Stomach (tissue), 4 donors: ENCODE results near the gene SLC38A9.

Experiments
- CTCF ChIP-seq, 7 experiments: fragments of 450-650 bp in 4 of 7; fragments of 200-600 bp in 3 of 7; sonication (generic) in 3 of 7; IDR thresholded peaks; one replicate each; pipeline ENCODE4 v1.5.1; 2016 to 2019; ENCODE audit warnings: antibody characterized with exemption in 7 of 7, control low read depth in 2 of 7, mild to moderate bottlenecking in 1 of 7
- POLR2A ChIP-seq, 4 donors: fragments of 450-650 bp; IDR thresholded peaks; one replicate each; pipeline ENCODE4 v1.6.1; 2016; ENCODE audit warnings: antibody characterized with exemption in 4 of 4, control low read depth in 2 of 4, mild to moderate bottlenecking in 1 of 4, moderate library complexity in 1 of 4
- POLR2AphosphoS5 ChIP-seq, 3 donors: sonication (generic); formaldehyde crosslinking; IDR thresholded peaks; one replicate each; pipeline ENCODE4 v1.6.1; 2016; ENCODE audit warnings: antibody characterized with exemption in 3 of 3

GRCh38 chr5:55747778-55748318 is 35.7 kb upstream of the SLC38A9 start:
- no peak for TF ChIP-seq POLR2AphosphoS5 (IDR thresholded peaks at IDR 0.05)
- no peak for TF ChIP-seq POLR2A (IDR thresholded peaks at IDR 0.05)
- TF ChIP-seq CTCF (IDR thresholded peaks at IDR 0.05) = no peak
